Loucy (cell line): ENCODE measurements around the gene CCM2L.

Experiments used
- H2AFZ ChIP-seq: fragments of 200-600 bp; sonication (generic); 2 replicates; pipeline ENCODE4 v1.6.0; 2016; ENCODE audit warnings: antibody characterized with exemption, mild to moderate bottlenecking, low read length, moderate library complexity
- H3F3A ChIP-seq: fragments of 200-600 bp; 2 replicates; pipeline ENCODE4 v1.6.0; 2016; ENCODE audit warnings: antibody characterized with exemption, low read depth, mild to moderate bottlenecking
- H3K27me3 ChIP-seq: fragments of 200-600 bp; sonication (generic); 2 replicates; pipeline ENCODE4 v1.6.1; 2014; ENCODE audit warnings: low read length, mild to moderate bottlenecking; ENCODE audit not compliant: insufficient read depth, poor library complexity, severe bottlenecking
- H3K36me3 ChIP-seq: fragments of 200-600 bp; sonication (generic); 2 replicates; pipeline ENCODE4 v1.6.1; 2016; ENCODE audit warnings: low read length; ENCODE audit not compliant: insufficient read depth
- H3K4me1 ChIP-seq: fragments of 200-600 bp; sonication (generic); 2 replicates; pipeline ENCODE4 v1.5.1; 2014; ENCODE audit warnings: low read length, mild to moderate bottlenecking; ENCODE audit not compliant: insufficient read depth, poor library complexity, severe bottlenecking
- H3K4me2 ChIP-seq: fragments of 200-600 bp; sonication (generic); 2 replicates; pipeline ENCODE4 v1.6.0; 2014; ENCODE audit warnings: antibody characterized with exemption, low read length, low read depth, mild to moderate bottlenecking; ENCODE audit not compliant: poor library complexity, severe bottlenecking
- H3K4me3 ChIP-seq: fragments of 200-600 bp; sonication (generic); 2 replicates; pipeline ENCODE4 v1.5.1; 2014; ENCODE audit warnings: low read length, mild to moderate bottlenecking, mixed read lengths; ENCODE audit not compliant: poor library complexity, severe bottlenecking
- H3K79me2 ChIP-seq: fragments of 200-600 bp; sonication (generic); 2 replicates; pipeline ENCODE4 v1.6.1; 2014; ENCODE audit warnings: low read length; ENCODE audit not compliant: insufficient read depth
- H3K9ac ChIP-seq: fragments of 200-600 bp; sonication (generic); 2 replicates; pipeline ENCODE4 v1.6.0; 2014; ENCODE audit warnings: mild to moderate bottlenecking, low read depth, low read length, moderate library complexity; ENCODE audit not compliant: poor library complexity, severe bottlenecking
- H3K9me2 ChIP-seq: fragments of 200-600 bp; sonication (generic); replicated peaks from 2 replicates; pipeline ENCODE4 v1.6.1; 2016; ENCODE audit warnings: low read depth, low read length, mixed read lengths
- H3K9me3 ChIP-seq: fragments of 200-600 bp; sonication (generic); 2 replicates; pipeline ENCODE4 v1.6.1; 2014; ENCODE audit warnings: mild to moderate bottlenecking, antibody characterized with exemption, low read length, low read depth; ENCODE audit not compliant: insufficient read depth
- H4K20me1 ChIP-seq: fragments of 200-600 bp; sonication (generic); 2 replicates; pipeline ENCODE4 v1.6.0; 2014; ENCODE audit warnings: antibody characterized with exemption, low read length, mild to moderate bottlenecking; ENCODE audit not compliant: insufficient read depth, poor library complexity, severe bottlenecking
- EZH2phosphoT487 ChIP-seq: fragments of 200-600 bp; IDR thresholded peaks from 2 replicates; pipeline ENCODE4 v1.6.1; 2018; ENCODE audit warnings: antibody characterized with exemption, mild to moderate bottlenecking, moderate library complexity, borderline replicate concordance
- TF ChIP-seq, protein P1 (sequence below): fragments of 200-600 bp; sonication (generic); conservative IDR thresholded peaks from 2 replicates; pipeline ENCODE4 v1.5.1; 2014; ENCODE audit warnings: mild to moderate bottlenecking, antibody characterized with exemption, low read length

Gene CCM2L

DNA sequence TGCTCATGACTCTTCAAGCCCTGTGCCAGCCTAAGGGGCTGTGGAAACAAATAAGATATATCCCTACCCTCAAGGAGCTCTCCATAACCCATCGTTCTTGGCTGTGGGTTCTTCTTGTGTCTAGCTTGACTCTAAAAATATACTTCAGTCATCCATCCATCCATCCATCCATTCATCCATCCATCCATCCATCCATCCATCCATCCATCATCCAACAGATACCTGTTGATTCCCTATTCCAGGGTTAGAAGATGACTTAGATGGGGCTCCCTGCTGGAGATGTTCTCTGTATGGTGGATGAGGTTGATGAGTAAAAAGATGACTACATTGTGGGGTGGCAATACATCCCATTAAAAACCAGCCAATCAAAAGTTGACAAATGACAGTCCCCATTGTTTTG lies 65.3 kb downstream of the CCM2L start:
- Histone ChIP-seq H3K9me2 (no peaks in the 10 kb centered on the region), H3F3A (no peaks in the 10 kb centered on the region), H3K9me3 (no peaks in the 10 kb centered on the region), H4K20me1 (no peaks in the 10 kb centered on the region), H3K27me3 (no peaks in the 10 kb centered on the region), H3K9ac (no peak overlapping the region), H3K4me3 (no peak overlapping the region), H3K4me1 (peaks cover 7% of the 10 kb centered on the region), H3K79me2 (no peaks in the 10 kb centered on the region), H3K36me3 (no peaks in the 10 kb centered on the region), H2AFZ (no peak overlapping the region), H3K4me2 (no peak overlapping the region)
- TF ChIP-seq, protein P1, sequence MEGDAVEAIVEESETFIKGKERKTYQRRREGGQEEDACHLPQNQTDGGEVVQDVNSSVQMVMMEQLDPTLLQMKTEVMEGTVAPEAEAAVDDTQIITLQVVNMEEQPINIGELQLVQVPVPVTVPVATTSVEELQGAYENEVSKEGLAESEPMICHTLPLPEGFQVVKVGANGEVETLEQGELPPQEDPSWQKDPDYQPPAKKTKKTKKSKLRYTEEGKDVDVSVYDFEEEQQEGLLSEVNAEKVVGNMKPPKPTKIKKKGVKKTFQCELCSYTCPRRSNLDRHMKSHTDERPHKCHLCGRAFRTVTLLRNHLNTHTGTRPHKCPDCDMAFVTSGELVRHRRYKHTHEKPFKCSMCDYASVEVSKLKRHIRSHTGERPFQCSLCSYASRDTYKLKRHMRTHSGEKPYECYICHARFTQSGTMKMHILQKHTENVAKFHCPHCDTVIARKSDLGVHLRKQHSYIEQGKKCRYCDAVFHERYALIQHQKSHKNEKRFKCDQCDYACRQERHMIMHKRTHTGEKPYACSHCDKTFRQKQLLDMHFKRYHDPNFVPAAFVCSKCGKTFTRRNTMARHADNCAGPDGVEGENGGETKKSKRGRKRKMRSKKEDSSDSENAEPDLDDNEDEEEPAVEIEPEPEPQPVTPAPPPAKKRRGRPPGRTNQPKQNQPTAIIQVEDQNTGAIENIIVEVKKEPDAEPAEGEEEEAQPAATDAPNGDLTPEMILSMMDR = no peak
- no peak for TF ChIP-seq EZH2phosphoT487

DNA sequence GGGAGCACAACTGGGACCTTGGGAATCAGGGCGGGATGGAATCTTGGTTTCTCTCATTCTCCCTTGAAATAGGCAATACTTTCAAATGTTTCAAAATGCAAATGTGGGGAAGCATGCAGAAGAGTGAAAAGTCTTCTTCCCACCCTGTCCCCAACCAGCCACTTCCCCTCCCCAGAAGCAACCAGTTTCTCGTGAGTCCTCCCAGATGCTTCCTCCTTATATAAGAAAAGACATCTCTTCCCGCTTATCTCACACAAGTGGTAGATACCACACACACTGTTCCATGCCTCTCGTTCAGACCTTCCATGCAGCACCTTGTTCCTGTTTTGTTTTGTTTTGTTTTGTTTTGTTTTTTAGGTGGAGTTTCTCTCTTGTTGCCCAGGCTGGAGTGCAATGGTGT lies 67.0 kb downstream of the CCM2L start:
- H3K9me2 ChIP-seq = no peaks in the 10 kb centered on the region
- H3K4me1 ChIP-seq = peaks cover 7% of the 10 kb centered on the region
- H3K36me3 ChIP-seq = no peaks in the 10 kb centered on the region
- no peak overlapping the region for H3K4me2 ChIP-seq
- H3K4me3 ChIP-seq = no peak overlapping the region
- H2AFZ ChIP-seq = no peak overlapping the region
- H3K79me2 ChIP-seq = no peaks in the 10 kb centered on the region
- H3K9me3 ChIP-seq = no peaks in the 10 kb centered on the region
- H4K20me1 ChIP-seq = no peaks in the 10 kb centered on the region
- H3F3A ChIP-seq = no peaks in the 10 kb centered on the region
- H3K27me3 ChIP-seq = no peaks in the 10 kb centered on the region
- no peak for TF ChIP-seq EZH2phosphoT487
- TF ChIP-seq, protein P1 = no peak
- H3K9ac ChIP-seq = no peak overlapping the region

DNA sequence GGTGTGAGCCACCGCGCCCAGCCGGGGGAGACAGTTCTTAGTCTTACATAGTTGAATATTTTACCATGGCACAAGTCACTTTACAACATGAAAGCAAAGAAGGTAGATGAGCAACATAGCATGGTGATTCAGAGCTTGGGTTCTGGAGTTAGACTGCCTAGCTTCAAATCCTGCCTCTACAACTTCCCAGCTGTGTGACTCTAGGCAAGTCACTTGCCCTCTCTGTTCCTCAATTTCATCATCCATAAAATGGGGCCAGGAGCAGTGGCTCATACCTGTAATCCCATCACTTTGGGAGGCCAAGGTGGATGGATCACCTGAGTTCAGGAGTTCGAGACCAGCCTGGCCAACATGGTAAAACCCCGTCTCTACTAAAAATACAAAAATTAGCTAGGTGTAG lies 68.1 kb downstream of the CCM2L start:
- Histone ChIP-seq H3K4me1 (peaks cover 7% of the 10 kb centered on the region), H2AFZ (no peak overlapping the region), H4K20me1 (no peaks in the 10 kb centered on the region), H3K9ac (no peak overlapping the region), H3K36me3 (no peaks in the 10 kb centered on the region), H3K4me2 (no peak overlapping the region), H3K9me3 (no peaks in the 10 kb centered on the region), H3K9me2 (no peaks in the 10 kb centered on the region), H3F3A (no peaks in the 10 kb centered on the region), H3K79me2 (no peaks in the 10 kb centered on the region), H3K27me3 (no peaks in the 10 kb centered on the region), H3K4me3 (no peak overlapping the region)
- TF ChIP-seq EZH2phosphoT487 = no peak
- TF ChIP-seq, protein P1 = no peak
